Fibroblast of pulmonary artery (primary cell): ENCODE data around the gene HVCN1.
A peak's percentile ranks its signal among the peaks of the same experiment; 100 is the strongest.
"Not testable (repeated sequence)": the region's sequence is repeated elsewhere in the genome, so short reads cannot be mapped to it uniquely, and the experiment has no call there.

Source experiments
- DNase-seq: peaks from one replicate; pipeline ENCODE4 v3.0.0-alpha.2; 2010; ENCODE audit warnings: low read depth
- H3K4me3 ChIP-seq: replicated peaks from 2 replicates; pipeline ENCODE4 v1.5.1; 2011; ENCODE audit warnings: low read depth, mild to moderate bottlenecking, control low read depth, low read length, moderate library complexity
- CTCF ChIP-seq: IDR thresholded peaks from 2 replicates; pipeline ENCODE4 v1.5.1; 2011; ENCODE audit warnings: mild to moderate bottlenecking, control low read depth, low read length, inconsistent platforms; ENCODE audit errors: missing control alignments

HVCN1 gene

GRCh38 chr12:110606253-110606611, 82.7 kb downstream of the HVCN1 start:
- no peak for DNase-seq
- no peak overlapping the region for H3K4me3 ChIP-seq
- no peak for TF ChIP-seq CTCF

GRCh38 chr12:110602085-110602814, 86.7 kb downstream of the HVCN1 start:
- peak; percentile 66 for DNase-seq
- peak; percentile 72 for TF ChIP-seq CTCF
- not testable (repeated sequence) for H3K4me3 ChIP-seq

- H3K4me3 ChIP-seq: no peak overlapping the region
- peak; percentile 85 for DNase-seq
- TF ChIP-seq CTCF: peak; percentile 37
These were observed 88.7 kb downstream of the HVCN1 start for GRCh38 chr12:110600254-110600653.

GRCh38 chr12:110599334-110599733, 89.6 kb downstream of the HVCN1 start:
- no peak for TF ChIP-seq CTCF
- H3K4me3 ChIP-seq: no peak overlapping the region
- no peak for DNase-seq
